NK-92 (cell line): ENCODE results near the gene MAP3K19.
"Not testable (repeated sequence)": the region's sequence is repeated elsewhere in the genome, so short reads cannot be mapped to it uniquely, and the experiment has no call there.

Experiments used
- DNase-seq: peaks from one replicate; lab custom pipeline; 2025; ENCODE audit not compliant: unreplicated experiment; lab: John Stamatoyannopoulos, UW

MAP3K19 gene

GRCh38 chr2:135052997-135053474, 5.8 kb upstream of the MAP3K19 start:
- DNase-seq: no peak

- DNase-seq: peak; percentile 46
Measured at GRCh38 chr2:135052042-135052876, 5.0 kb upstream of the MAP3K19 start, which contains the start of gene RAB3GAP1. TSS of gene RAB3GAP1 (plus strand) at chr2:135052292. CDS start at chr2:135052308, 16 bp downstream.

GRCh38 chr2:135050684-135051083, 3.4 kb upstream of the MAP3K19 start:
- no peak for DNase-seq

- DNase-seq: no peak
Measured at GRCh38 chr2:135050132-135050531, 2.9 kb upstream of the MAP3K19 start.

GRCh38 chr2:135048122-135048521, 875 bp upstream of the MAP3K19 start:
- DNase-seq: no peak

- no peak for DNase-seq
Measured at GRCh38 chr2:135043345-135043744, 3.9 kb downstream of the MAP3K19 start.

GRCh38 chr2:135037831-135038230, 9.4 kb downstream of the MAP3K19 start:
- no peak for DNase-seq

- DNase-seq: not testable (repeated sequence)
Measured at GRCh38 chr2:135033216-135033615, 14.0 kb downstream of the MAP3K19 start.

- no peak for DNase-seq
Measured at GRCh38 chr2:135030826-135031225, 16.4 kb downstream of the MAP3K19 start.

- no peak for DNase-seq
Measured at GRCh38 chr2:135029481-135030134, 17.6 kb downstream of the MAP3K19 start.

GRCh38 chr2:135023886-135024485, 23.3 kb downstream of the MAP3K19 start:
- DNase-seq: no peak

GRCh38 chr2:135022952-135023880, 24.0 kb downstream of the MAP3K19 start:
- no peak for DNase-seq

- no peak for DNase-seq
Measured at GRCh38 chr2:135021618-135022017, 25.6 kb downstream of the MAP3K19 start.

- DNase-seq: no peak
Measured at GRCh38 chr2:135011633-135012032, 35.6 kb downstream of the MAP3K19 start.

- no peak for DNase-seq
Measured at GRCh38 chr2:135010200-135010942, 36.9 kb downstream of the MAP3K19 start.

- DNase-seq: no peak
Measured at GRCh38 chr2:135009339-135009738, 37.9 kb downstream of the MAP3K19 start.

GRCh38 chr2:135005753-135006152, 41.5 kb downstream of the MAP3K19 start:
- DNase-seq: no peak

- no peak for DNase-seq
Measured at GRCh38 chr2:135004005-135004746, 43.1 kb downstream of the MAP3K19 start.

GRCh38 chr2:135002836-135003235, 44.4 kb downstream of the MAP3K19 start:
- DNase-seq: no peak
